Gastrocnemius medialis (tissue), 4 donors: Measurements from ENCODE around the gene MARF1.

Experiments used
- CTCF ChIP-seq, 5 experiments: fragments of 450-650 bp in 3 of 5; fragments of 200-600 bp in 2 of 5; sonication (generic) in 2 of 5; IDR thresholded peaks in 4 of 5; conservative IDR thresholded peaks in 1 of 5; 1 replicate in 4 of 5; 2 replicates in 1 of 5; pipeline ENCODE4 v1.5.1; 2016 to 2019; ENCODE audit warnings: antibody characterized with exemption in 5 of 5, mild to moderate bottlenecking in 3 of 5, moderate library complexity in 3 of 5
- POLR2A ChIP-seq, 2 donors: fragments of 450-650 bp; IDR thresholded peaks; one replicate each; pipeline ENCODE4 v1.6.1; 2017; ENCODE audit warnings: antibody characterized with exemption in 2 of 2, mild to moderate bottlenecking in 2 of 2, moderate library complexity in 2 of 2

- TF ChIP-seq CTCF (IDR thresholded peaks at IDR 0.05 in 4 of 5, conservative IDR thresholded peaks at IDR 0.05 in 1 of 5) (no peak), POLR2A (IDR thresholded peaks at IDR 0.05) (no peak)
These were observed 15.2 kb upstream of the MARF1 start for GRCh38 chr16:15658149-15658548.
